Thyroid gland (tissue), 4 donors: Measurements from ENCODE around the gene FURIN. TPM values are rescaled to one million over a fixed set of nuclear protein-coding genes. Genes with fewer than 3 reads are reported as not detected.

ENCODE experiments used
- DNase-seq, 2 donors: peaks; one replicate each; pipeline ENCODE4 v3.0.0-alpha.2; 2019
- H3K27ac ChIP-seq, 3 donors: fragments of 200-600 bp; sonication (generic); 1 replicate in 2 of 3; 2 replicates in 1 of 3; pipeline ENCODE4 v1.5.1; 2016 to 2019; ENCODE audit warnings: mild to moderate bottlenecking in 1 of 3, moderate library complexity in 1 of 3
- H3K27me3 ChIP-seq: fragments of 200-600 bp; sonication (generic); one replicate; pipeline ENCODE4 v1.5.1; 2019
- H3K36me3 ChIP-seq, 2 donors: fragments of 200-600 bp; sonication (generic); one replicate each; pipeline ENCODE4 v1.5.1; 2016 to 2019
- H3K4me1 ChIP-seq, 2 donors: fragments of 200-600 bp; sonication (generic); one replicate each; pipeline ENCODE4 v1.5.1; 2017 to 2019
- H3K4me3 ChIP-seq, 3 donors: fragments of 200-600 bp; sonication (generic); replicated peaks in 1 of 3; 1 replicate in 2 of 3; 2 replicates in 1 of 3; pipeline ENCODE4 v1.5.1; 2016; ENCODE audit warnings: mild to moderate bottlenecking in 1 of 3
- H3K9me3 ChIP-seq: fragments of 200-600 bp; sonication (generic); one replicate; pipeline ENCODE4 v1.5.1; 2017
- CTCF ChIP-seq, 6 experiments: fragments of 200-600 bp in 3 of 6; fragments of 450-650 bp in 3 of 6; sonication (generic) in 3 of 6; IDR thresholded peaks; one replicate each; pipeline ENCODE4 v1.5.1; 2016 to 2019; ENCODE audit warnings: antibody characterized with exemption in 6 of 6, mild to moderate bottlenecking in 2 of 6, inconsistent platforms in 1 of 6, moderate library complexity in 1 of 6
- POLR2A ChIP-seq, 2 donors: fragments of 450-650 bp; IDR thresholded peaks; one replicate each; pipeline ENCODE4 v1.6.1; 2017; ENCODE audit warnings: antibody characterized with exemption in 2 of 2, mild to moderate bottlenecking in 2 of 2, moderate library complexity in 1 of 2
- WGBS, 2 donors: methylation state at CpG; one replicate each; pipeline ENCODE4 v1.1.5; 2017; 5-methylcytosine and 5-hydroxymethylcytosine counted together
- intact Hi-C: fragments of 100-400 bp; cut with DNase I; formaldehyde crosslinking; loops from one replicate; pipeline ENCODE4 v1.15.1; 2023
- total RNA-seq, 4 donors: library from RNA; depleted of rRNA; stranded (reverse); fragments of >200 nt; gene quantifications; one replicate each; pipeline ENCODE4 v1.2.3, GENCODE V29; 2016

The FURIN gene
- total RNA-seq, 4 donors from 2014 or later = 88.6 to 128 (median 102) TPM

- H3K36me3 ChIP-seq = peaks cover 30% of the 10 kb centered on the region in 2 donors
- H3K4me1 ChIP-seq = peaks cover 25 to 39% of the 10 kb centered on the region in 2 donors
- intact Hi-C loops = loop anchor here (2.0 to 10.0 kb wide), 3 partner anchors 169 to 561 kb away; partner anchors contain the start of gene BLM
- H3K9me3 ChIP-seq = no peaks in the 10 kb centered on the region
- no peak overlapping the region for H3K4me3 ChIP-seq
- no peak for TF ChIP-seq CTCF (IDR thresholded peaks at IDR 0.05)
- no peak for TF ChIP-seq POLR2A (IDR thresholded peaks at IDR 0.05)
- no peaks in the 10 kb centered on the region for H3K27me3 ChIP-seq
- DNase-seq = no peak
- whole genome bisulfite sequencing, 2 donors = 40 to 41% methylated on average over 5 of the region's 5 CpGs
- H3K27ac ChIP-seq = peak overlapping the region in 2 of 3 donors; percentile 96 to 98
Measured at GRCh38 chr15:90886291-90886614, 17.9 kb downstream of the FURIN start.

- Histone ChIP-seq H3K9me3 (no peaks in the 10 kb centered on the region), H3K4me1 (peaks cover 25 to 39% of the 10 kb centered on the region in 2 donors), H3K36me3 (peaks cover 30% of the 10 kb centered on the region in 2 donors), H3K27ac (no peak overlapping the region), H3K4me3 (no peak overlapping the region), H3K27me3 (no peaks in the 10 kb centered on the region)
- TF ChIP-seq POLR2A (IDR thresholded peaks at IDR 0.05) = no peak
- no peak for TF ChIP-seq CTCF (IDR thresholded peaks at IDR 0.05)
- WGBS, 2 donors = 88 to 96% methylated on average over 11 to 13 of the region's 13 CpGs
- intact Hi-C loops = loop anchor here (2.0 to 10.0 kb wide), 3 partner anchors 170 to 562 kb away; partner anchors contain the start of gene BLM
- no peak for DNase-seq
Measured at GRCh38 chr15:90887037-90887481, 18.7 kb downstream of the FURIN start.

- no peak for DNase-seq
- H3K9me3 ChIP-seq = no peaks in the 10 kb centered on the region
- H3K27ac ChIP-seq = no peak overlapping the region
- H3K36me3 ChIP-seq = peaks cover 51% of the 10 kb centered on the region in 2 donors
- no peaks in the 10 kb centered on the region for H3K27me3 ChIP-seq
- 82 to 84% methylated on average over 9 of the region's 18 CpGs for WGBS, 2 donors
- H3K4me1 ChIP-seq = peaks cover 15 to 23% of the 10 kb centered on the region in 2 donors
- TF ChIP-seq POLR2A (IDR thresholded peaks at IDR 0.05) = no peak
- TF ChIP-seq CTCF (IDR thresholded peaks at IDR 0.05) = no peak
- H3K4me3 ChIP-seq = no peak overlapping the region
- intact Hi-C loops = loop anchor here (5.0 to 10.0 kb wide), 2 partner anchors 172 to 565 kb away; partner anchors contain the start of gene BLM
Measured at GRCh38 chr15:90889313-90889730, 20.9 kb downstream of the FURIN start.

- H3K36me3 ChIP-seq = peaks cover 51 to 55% of the 10 kb centered on the region in 2 donors
- 88 to 94% methylated on average over 12 to 23 of the region's 31 CpGs for WGBS, 2 donors
- intact Hi-C loops = loop anchor here (5.0 to 10.0 kb wide), 2 partner anchors 173 to 565 kb away; partner anchors contain the start of gene BLM
- DNase-seq = no peak
- H3K4me1 ChIP-seq = peaks cover 9 to 18% of the 10 kb centered on the region in 2 donors
- H3K4me3 ChIP-seq = no peak overlapping the region
- H3K27ac ChIP-seq = no peak overlapping the region
- H3K9me3 ChIP-seq = no peaks in the 10 kb centered on the region
- no peaks in the 10 kb centered on the region for H3K27me3 ChIP-seq
- no peak for TF ChIP-seq CTCF (IDR thresholded peaks at IDR 0.05)
- TF ChIP-seq POLR2A (IDR thresholded peaks at IDR 0.05) = no peak
Measured at GRCh38 chr15:90889736-90890456, 21.5 kb downstream of the FURIN start.

- Histone ChIP-seq H3K4me1 (peaks cover under 1 to 9% of the 10 kb centered on the region in 2 donors), H3K9me3 (no peaks in the 10 kb centered on the region), H3K27me3 (no peaks in the 10 kb centered on the region), H3K4me3 (no peak overlapping the region), H3K36me3 (peaks cover 59 to 65% of the 10 kb centered on the region in 2 donors), H3K27ac (no peak overlapping the region)
- no peak for DNase-seq
- no peak for TF ChIP-seq POLR2A (IDR thresholded peaks at IDR 0.05)
- TF ChIP-seq CTCF (IDR thresholded peaks at IDR 0.05) = no peak
- intact Hi-C loops = no loop called here
- WGBS, 2 donors = 85 to 86% methylated on average over 9 to 12 of the region's 12 CpGs
Measured at GRCh38 chr15:90890839-90891238, 22.5 kb downstream of the FURIN start.
